Activated CD8-positive, alpha-beta memory T cell treated with anti-CD3 and anti-CD28 coated beads for 1 hour (primary cell): Measurements from ENCODE around the gene PLCB3.

ENCODE experiments used
- DNase-seq, 2 donors: peaks; one replicate each; pipeline ENCODE4 v3.0.0-alpha.2; 2020; ENCODE audit warnings: low read depth in 1 of 2; ENCODE audit errors: extremely low read depth in 1 of 2

The PLCB3 gene

GRCh38 chr11:64220798-64221197 lies 30.5 kb upstream of the PLCB3 start:
- DNase-seq, result no peak

- no peak for DNase-seq
Measured at GRCh38 chr11:64222651-64223000, 28.7 kb upstream of the PLCB3 start.

- no peak for DNase-seq
Measured at GRCh38 chr11:64223001-64223651, 28.2 kb upstream of the PLCB3 start.

- no peak for DNase-seq
Measured at GRCh38 chr11:64224151-64224890, 27.0 kb upstream of the PLCB3 start.

GRCh38 chr11:64224891-64225607 lies 26.3 kb upstream of the PLCB3 start:
- no peak for DNase-seq

GRCh38 chr11:64225608-64226506 lies 25.5 kb upstream of the PLCB3 start, which contains the start of the genes NUDT22 and TRPT1:
NUDT22 (plus strand) TSS chr11:64226274; CDS start chr11:64226653, 379 bp downstream.
TRPT1 (minus strand) TSS chr11:64226186; CDS start chr11:64225860, 326 bp downstream.
- DNase-seq, result peak; percentile 71 to 89

GRCh38 chr11:64226507-64227051 lies 24.8 kb upstream of the PLCB3 start:
- DNase-seq, result no peak

- no peak for DNase-seq
Measured at GRCh38 chr11:64227405-64227956, 23.8 kb upstream of the PLCB3 start.

- no peak for DNase-seq
Measured at GRCh38 chr11:64229090-64229743, 22.1 kb upstream of the PLCB3 start.

- DNase-seq, result no peak
Measured at GRCh38 chr11:64229744-64230170, 21.6 kb upstream of the PLCB3 start.

GRCh38 chr11:64230171-64230984 lies 21.0 kb upstream of the PLCB3 start, which contains the start of gene DNAJC4:
DNAJC4 (plus strand) TSS chr11:64230548; CDS start chr11:64230855, 307 bp downstream.
- peak; percentile 72 to 77 for DNase-seq

- DNase-seq, result no peak
Measured at GRCh38 chr11:64230985-64231365, 20.4 kb upstream of the PLCB3 start.

GRCh38 chr11:64231546-64231945 lies 19.8 kb upstream of the PLCB3 start:
- no peak for DNase-seq

- no peak for DNase-seq
Measured at GRCh38 chr11:64232182-64232966, 19.0 kb upstream of the PLCB3 start.

GRCh38 chr11:64232967-64233315 lies 18.4 kb upstream of the PLCB3 start:
- no peak for DNase-seq

GRCh38 chr11:64233913-64234586 lies 17.3 kb upstream of the PLCB3 start, which contains the start of gene VEGFB:
VEGFB (plus strand) TSS chr11:64234584; CDS start chr11:64234834, 250 bp downstream.
- peak in 1 of 2 donors; percentile 63 for DNase-seq
